Measurements from ENCODE around the gene CXCL5. TPM values are rescaled to one million over a fixed set of nuclear protein-coding genes. Genes with fewer than 3 reads are reported as not detected.
A peak's percentile ranks its signal among the peaks of the same experiment; 100 is the strongest.
"Not testable (repeated sequence)": the region's sequence is repeated elsewhere in the genome, so short reads cannot be mapped to it uniquely, and the experiment has no call there.

The CXCL5 gene
- total and polyA plus RNA-seq, 2 of the 13 experiments (the other 11 are each of a cell fraction or from before 2014, with no cell fraction given), result not detected

- H3K27me3 ChIP-seq (ENCODE audit: control insufficient read depth in 1 of 2, insufficient read depth in 2 of 2, low read length in 2 of 2), result no peaks in the 10 kb centered on the region
- POLR2A ChIA-PET, result no interaction called here
- H3K36me3 ChIP-seq (replicated peaks in 1 of 2; ENCODE audit: control insufficient read depth in 1 of 2, insufficient read depth in 2 of 2, low read length in 2 of 2), result no peaks in the 10 kb centered on the region
- H3K79me2 ChIP-seq (ENCODE audit: insufficient read depth, low read length), result no peaks in the 10 kb centered on the region
- FAIRE-seq (no peak), DNase-seq (ENCODE audit: low spot score) (peak; percentile 1), ATAC-seq (peak; percentile 73)
- BruUV-seq (replicated peaks), result no TSS peak
- no peaks in the 10 kb centered on the region for H3K4me1 ChIP-seq (ENCODE audit: insufficient read depth, low read length)
- peaks cover 17% of the 10 kb centered on the region for H3K9me3 ChIP-seq (ENCODE audit: low read length)
- H2AFZ ChIP-seq (ENCODE audit: low read length), result no peak overlapping the region
- in situ Hi-C loops (cut with HindIII; ENCODE audit: extremely low pct_ligation_motif_present, low pct_unique_long_range_greater_than_20kb), result no loop called here
- H3K4me3 ChIP-seq (replicated peaks in 1 of 3; ENCODE audit: insufficient read depth in 1 of 3, low read depth in 2 of 3, low read length in 3 of 3), result no peak overlapping the region
- 13% methylated on average over 6 of the region's 7 CpGs for WGBS (ENCODE audit: low lambda C conversion rate)
- no peak overlapping the region for H3K27ac ChIP-seq (ENCODE audit: extremely low read length, insufficient read depth, low read length)
- H3K9ac ChIP-seq (ENCODE audit: insufficient read depth, low read depth, low read length), result no peak overlapping the region
- TF ChIP-seq CTCF (CRISPR knock-in tag; IDR thresholded peaks at IDR 0.05), result peak; percentile 42; the same call in 1 of the 2 replicates
- no peak for TF ChIP-seq ZNF12 (CRISPR knock-in tag; IDR thresholded peaks at IDR 0.05)
- CTCF ChIA-PET (ENCODE audit: low intra/inter-chr PET ratio, low total read pairs), result no interaction called here
- intact Hi-C loops (cut with micrococcal nuclease; ENCODE audit: unreplicated experiment), result no loop called here
- no peak overlapping the region for H3K4me2 ChIP-seq (ENCODE audit: low read depth, low read length)
- no peaks in the 10 kb centered on the region for H4K20me1 ChIP-seq (ENCODE audit: insufficient read depth, low read length)
These were observed 33.4 kb downstream of the CXCL5 start for GRCh38 chr4:73964862-73965611.

GRCh38 chr4:73962724-73963123, 35.8 kb downstream of the CXCL5 start:
- H3K27ac ChIP-seq (ENCODE audit: extremely low read length, insufficient read depth, low read length), result no peak overlapping the region
- H3K27me3 ChIP-seq (ENCODE audit: control insufficient read depth in 1 of 2, insufficient read depth in 2 of 2, low read length in 2 of 2), result no peaks in the 10 kb centered on the region
- H3K79me2 ChIP-seq (ENCODE audit: insufficient read depth, low read length), result no peaks in the 10 kb centered on the region
- H3K36me3 ChIP-seq (replicated peaks in 1 of 2; ENCODE audit: control insufficient read depth in 1 of 2, insufficient read depth in 2 of 2, low read length in 2 of 2), result no peaks in the 10 kb centered on the region
- WGBS (ENCODE audit: low lambda C conversion rate), result 0% methylated on average over 2 of the region's 2 CpGs
- DNase-seq (ENCODE audit: low spot score), result no peak
- in situ Hi-C loops (cut with HindIII; ENCODE audit: extremely low pct_ligation_motif_present, low pct_unique_long_range_greater_than_20kb) (no loop called here), intact Hi-C loops (cut with micrococcal nuclease; ENCODE audit: unreplicated experiment) (no loop called here)
- ChIA-PET CTCF (ENCODE audit: low intra/inter-chr PET ratio, low total read pairs) (no interaction called here), POLR2A (no interaction called here)
- no peak overlapping the region for H2AFZ ChIP-seq (ENCODE audit: low read length)
- TF ChIP-seq IRF2 (CRISPR knock-in tag; IDR thresholded peaks at IDR 0.05) (no peak), SNRNP70 (IDR thresholded peaks at IDR 0.05; ENCODE audit: low read depth, low read length) (no peak), BCL3 (CRISPR knock-in tag; IDR thresholded peaks at IDR 0.05) (no peak), ARNTL (CRISPR knock-in tag; IDR thresholded peaks at IDR 0.05) (no peak), ZNF615 (CRISPR knock-in tag; IDR thresholded peaks at IDR 0.05; ENCODE audit: borderline replicate concordance) (no peak), FOSL1 (CRISPR knock-in tag; IDR thresholded peaks at IDR 0.05; ENCODE audit: borderline replicate concordance) (no peak), SRSF9 (IDR thresholded peaks at IDR 0.05; ENCODE audit: borderline replicate concordance, insufficient read depth, low read depth, low read length, poor library complexity, severe bottlenecking) (no peak)
- H3K9ac ChIP-seq (ENCODE audit: insufficient read depth, low read depth, low read length), result no peak overlapping the region
- H3K4me3 ChIP-seq (replicated peaks in 1 of 3; ENCODE audit: insufficient read depth in 1 of 3, low read depth in 2 of 3, low read length in 3 of 3), result no peak overlapping the region
- H3K4me1 ChIP-seq (ENCODE audit: insufficient read depth, low read length), result no peaks in the 10 kb centered on the region
- H3K4me2 ChIP-seq (ENCODE audit: low read depth, low read length), result no peak overlapping the region
- no TSS peak for BruUV-seq (replicated peaks)
- H3K9me3 ChIP-seq (ENCODE audit: low read length), result peaks cover 17% of the 10 kb centered on the region
- no peak for FAIRE-seq
- no peak for ATAC-seq
- H4K20me1 ChIP-seq (ENCODE audit: insufficient read depth, low read length), result no peaks in the 10 kb centered on the region

GRCh38 chr4:73959041-73959440, 39.4 kb downstream of the CXCL5 start:
- CTCF ChIA-PET (ENCODE audit: low intra/inter-chr PET ratio, low total read pairs); in situ Hi-C loops (cut with HindIII; ENCODE audit: extremely low pct_ligation_motif_present, low pct_unique_long_range_greater_than_20kb); BruUV-seq (replicated peaks): not testable (repeated sequence)

More at GRCh38 chr4:73959041-73959440, 39.4 kb downstream of the CXCL5 start:
- H3K79me2 ChIP-seq (ENCODE audit: insufficient read depth, low read length); H4K20me1 ChIP-seq (ENCODE audit: insufficient read depth, low read length); H3K4me1 ChIP-seq (ENCODE audit: insufficient read depth, low read length); H3K4me2 ChIP-seq (ENCODE audit: low read depth, low read length); H3K4me3 ChIP-seq (replicated peaks in 1 of 3; ENCODE audit: insufficient read depth in 1 of 3, low read depth in 2 of 3, low read length in 3 of 3); intact Hi-C loops (cut with micrococcal nuclease; ENCODE audit: unreplicated experiment); H3K36me3 ChIP-seq (replicated peaks in 1 of 2; ENCODE audit: control insufficient read depth in 1 of 2, insufficient read depth in 2 of 2, low read length in 2 of 2); H3K27ac ChIP-seq (ENCODE audit: extremely low read length, insufficient read depth, low read length); H3K9ac ChIP-seq (ENCODE audit: insufficient read depth, low read depth, low read length); FAIRE-seq; H2AFZ ChIP-seq (ENCODE audit: low read length); DNase-seq (ENCODE audit: low spot score); POLR2A ChIA-PET; H3K27me3 ChIP-seq (ENCODE audit: control insufficient read depth in 1 of 2, insufficient read depth in 2 of 2, low read length in 2 of 2); ATAC-seq: not testable (repeated sequence)
- peaks cover 17% of the 10 kb centered on the region for H3K9me3 ChIP-seq (ENCODE audit: low read length)
- WGBS (ENCODE audit: low lambda C conversion rate), result 0% methylated on average over 1 of the region's 1 CpG
